Mesothelial cell of epicardium (in vitro differentiated cells): Measurements from ENCODE around the gene NEBL. TPM values are rescaled to one million over a fixed set of nuclear protein-coding genes. Genes with fewer than 3 reads are reported as not detected.

Experiments used
- DNase-seq, 2 experiments: peaks; one replicate each; pipeline ENCODE4 v3.0.0; 2021; ENCODE audit warnings: low spot score in 2 of 2; ENCODE audit not compliant: unreplicated experiment in 2 of 2
- H3K27ac Mint-ChIP-seq: 2 replicates; pipeline ENCODE4 v1.8.0; 2021; ENCODE audit warnings: mixed read lengths
- H3K27me3 Mint-ChIP-seq: 2 replicates; pipeline ENCODE4 v1.8.0; 2021; ENCODE audit warnings: low read depth, mixed read lengths
- H3K36me3 Mint-ChIP-seq: 2 replicates; pipeline ENCODE4 v1.8.0; 2021; ENCODE audit warnings: mixed read lengths
- H3K4me1 Mint-ChIP-seq: 2 replicates; pipeline ENCODE4 v1.8.0; 2021; ENCODE audit warnings: mixed read lengths
- H3K4me3 Mint-ChIP-seq: 2 replicates; pipeline ENCODE4 v1.8.0; 2021; ENCODE audit warnings: mild to moderate bottlenecking, moderate library complexity, mixed read lengths
- H3K9me3 Mint-ChIP-seq: 2 replicates; pipeline ENCODE4 v1.8.0; 2021; ENCODE audit warnings: mixed read lengths
- CTCF ChIP-seq: fragments of 200-600 bp; sonication (generic); IDR thresholded peaks from one replicate; pipeline ENCODE4 v1.5.0; 2021; ENCODE audit warnings: antibody characterized with exemption; ENCODE audit not compliant: unreplicated experiment
- total RNA-seq: library from RNA; stranded (reverse); gene quantifications from 3 replicates; pipeline ENCODE4 v1.2.1, GENCODE V29; 2021

NEBL gene
- total RNA-seq, 1 donor from 2014 or later = 13.0 TPM

DNA sequence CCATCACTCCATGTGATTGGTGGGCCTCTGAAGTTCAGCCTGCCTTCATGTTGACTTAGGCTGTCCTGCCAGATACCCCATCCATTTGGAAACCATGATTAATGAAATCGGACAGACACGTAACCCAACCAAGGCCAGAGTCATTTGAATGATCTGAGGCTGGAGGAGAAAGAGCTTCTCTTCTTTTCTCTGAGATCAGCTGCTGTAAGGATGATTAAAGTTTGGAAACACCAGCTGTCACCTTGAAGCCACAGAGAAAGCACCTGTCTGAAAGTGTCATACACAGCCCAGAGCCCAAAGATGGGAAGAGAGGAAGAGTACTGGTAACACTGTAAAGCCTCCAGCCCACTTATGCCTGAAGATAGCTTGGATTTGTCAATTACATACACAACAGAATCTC lies 22.9 kb downstream of the NEBL start:
- H3K36me3 Mint-ChIP-seq = peaks cover 2% of the 10 kb centered on the region
- no peaks in the 10 kb centered on the region for H3K27me3 Mint-ChIP-seq
- peaks cover 4% of the 10 kb centered on the region for H3K4me1 Mint-ChIP-seq
- no peak overlapping the region for H3K4me3 Mint-ChIP-seq
- DNase-seq = no peak
- no peak for TF ChIP-seq CTCF
- peaks cover 12% of the 10 kb centered on the region for H3K9me3 Mint-ChIP-seq
- no peak overlapping the region for H3K27ac Mint-ChIP-seq

DNA sequence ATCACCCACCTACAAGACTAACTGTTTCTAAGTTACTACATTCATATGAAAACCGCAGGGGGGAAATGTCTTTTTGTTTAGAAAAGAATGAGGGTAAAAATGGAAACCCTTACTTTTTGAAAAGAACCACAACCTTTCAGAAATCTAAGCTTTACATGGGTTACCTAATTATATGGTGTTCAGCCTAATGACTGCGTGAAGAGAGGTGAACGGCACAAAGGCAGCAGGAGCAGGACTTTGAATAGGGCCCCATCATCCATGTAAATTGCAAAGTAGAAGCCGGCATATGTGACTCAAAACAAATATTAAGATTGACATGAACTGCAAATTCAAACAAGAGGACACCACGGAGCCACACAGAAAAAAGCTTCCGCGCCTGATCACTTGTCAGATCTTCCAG lies 25.1 kb downstream of the NEBL start:
- no peak for DNase-seq
- no peak overlapping the region for H3K4me3 Mint-ChIP-seq
- H3K36me3 Mint-ChIP-seq = no peaks in the 10 kb centered on the region
- H3K9me3 Mint-ChIP-seq = peaks cover 7% of the 10 kb centered on the region
- no peak overlapping the region for H3K27ac Mint-ChIP-seq
- no peak for TF ChIP-seq CTCF
- no peaks in the 10 kb centered on the region for H3K27me3 Mint-ChIP-seq
- peaks cover 2% of the 10 kb centered on the region for H3K4me1 Mint-ChIP-seq

- no peak for TF ChIP-seq CTCF
- no peak for DNase-seq
- Mint-ChIP-seq H3K4me1 (peaks cover 2% of the 10 kb centered on the region), H3K27me3 (no peaks in the 10 kb centered on the region), H3K36me3 (no peaks in the 10 kb centered on the region), H3K4me3 (no peak overlapping the region), H3K9me3 (peaks cover 5% of the 10 kb centered on the region), H3K27ac (no peak overlapping the region)
These were observed 26.3 kb downstream of the NEBL start for GRCh38 chr10:20870834-20871233.

DNA sequence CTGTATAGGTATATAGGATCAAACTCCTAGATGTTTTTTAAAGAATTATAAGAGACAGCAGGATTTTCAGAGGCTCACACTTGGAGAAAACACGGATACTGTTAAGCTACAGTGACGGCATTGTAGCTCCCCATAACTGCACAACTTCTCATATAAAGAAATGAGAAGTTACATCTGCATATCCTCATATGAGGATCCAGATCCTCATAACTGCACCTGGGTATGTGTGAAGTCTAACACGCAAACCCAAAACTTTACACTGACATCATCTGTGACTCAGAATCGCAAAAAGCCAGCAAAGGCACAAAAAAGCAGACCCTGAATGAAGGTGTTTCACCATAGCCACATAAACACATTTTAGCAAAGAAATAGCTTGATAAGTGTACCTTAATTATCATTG lies 34.1 kb downstream of the NEBL start:
- H3K4me1 Mint-ChIP-seq = no peaks in the 10 kb centered on the region
- no peak overlapping the region for H3K4me3 Mint-ChIP-seq
- H3K27ac Mint-ChIP-seq = no peak overlapping the region
- H3K27me3 Mint-ChIP-seq = no peaks in the 10 kb centered on the region
- TF ChIP-seq CTCF = no peak
- no peaks in the 10 kb centered on the region for H3K36me3 Mint-ChIP-seq
- H3K9me3 Mint-ChIP-seq = no peaks in the 10 kb centered on the region
- no peak for DNase-seq

DNA sequence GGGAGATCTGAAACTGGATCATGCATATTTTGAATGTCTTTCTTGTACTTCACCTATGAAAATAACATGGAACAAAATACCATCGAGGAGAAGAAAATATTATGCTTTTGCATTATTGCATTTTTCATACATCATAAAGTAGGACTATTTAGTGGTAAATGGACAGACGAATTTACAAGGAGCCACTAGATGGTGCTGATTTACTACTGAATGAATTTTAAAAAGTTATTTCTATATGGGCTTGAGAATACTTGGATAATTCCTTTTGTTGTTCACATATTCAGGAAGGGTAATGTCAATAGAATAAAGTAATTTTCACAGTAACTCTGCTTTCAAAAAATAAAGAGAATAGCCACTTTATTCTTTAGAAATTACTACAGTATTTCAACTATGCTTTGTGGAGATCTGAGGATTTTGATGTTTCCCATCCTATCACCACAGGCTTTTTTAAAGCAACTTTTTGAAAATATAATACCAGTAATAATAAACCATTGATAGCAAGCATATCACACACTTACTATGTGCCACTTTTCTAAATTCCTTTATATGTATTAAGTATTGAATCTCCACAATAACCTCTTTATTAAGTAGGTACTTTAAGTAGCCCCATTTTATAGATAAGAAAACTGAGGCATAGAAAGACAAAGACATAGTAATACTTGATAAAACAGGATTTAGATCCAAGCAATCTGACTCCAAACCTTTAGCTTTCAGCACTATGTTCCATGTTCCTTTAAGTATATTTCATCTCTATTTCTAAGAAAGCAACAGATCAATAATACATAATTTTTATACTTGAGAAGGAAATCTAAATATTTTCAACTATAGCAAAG lies 38.6 kb downstream of the NEBL start:
- Mint-ChIP-seq H3K9me3 (peaks cover under 1% of the 10 kb centered on the region), H3K4me3 (no peak overlapping the region), H3K27ac (no peak overlapping the region), H3K4me1 (no peaks in the 10 kb centered on the region), H3K36me3 (peaks cover under 1% of the 10 kb centered on the region), H3K27me3 (no peaks in the 10 kb centered on the region)
- TF ChIP-seq CTCF = peak; percentile 35
- DNase-seq = no peak
